K562 treated with DMSO at 1 percent for 24 hours (cell line): ENCODE measurements around the gene OTUD5. TPM values are rescaled to one million over a fixed set of nuclear protein-coding genes. Genes with fewer than 3 reads are reported as not detected.

Experiments used
- total RNA-seq: library from RNA; unstranded; fragments of 300-600 nt; gene quantifications from 2 replicates; pipeline ENCODE4 v1.2.3, GENCODE V29; 2022; ENCODE audit warnings: low read depth; ENCODE audit not compliant: insufficient read depth

The OTUD5 gene, protein sequence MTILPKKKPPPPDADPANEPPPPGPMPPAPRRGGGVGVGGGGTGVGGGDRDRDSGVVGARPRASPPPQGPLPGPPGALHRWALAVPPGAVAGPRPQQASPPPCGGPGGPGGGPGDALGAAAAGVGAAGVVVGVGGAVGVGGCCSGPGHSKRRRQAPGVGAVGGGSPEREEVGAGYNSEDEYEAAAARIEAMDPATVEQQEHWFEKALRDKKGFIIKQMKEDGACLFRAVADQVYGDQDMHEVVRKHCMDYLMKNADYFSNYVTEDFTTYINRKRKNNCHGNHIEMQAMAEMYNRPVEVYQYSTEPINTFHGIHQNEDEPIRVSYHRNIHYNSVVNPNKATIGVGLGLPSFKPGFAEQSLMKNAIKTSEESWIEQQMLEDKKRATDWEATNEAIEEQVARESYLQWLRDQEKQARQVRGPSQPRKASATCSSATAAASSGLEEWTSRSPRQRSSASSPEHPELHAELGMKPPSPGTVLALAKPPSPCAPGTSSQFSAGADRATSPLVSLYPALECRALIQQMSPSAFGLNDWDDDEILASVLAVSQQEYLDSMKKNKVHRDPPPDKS
- 98.8 and 105 TPM in 2 replicates for total RNA-seq

DNA sequence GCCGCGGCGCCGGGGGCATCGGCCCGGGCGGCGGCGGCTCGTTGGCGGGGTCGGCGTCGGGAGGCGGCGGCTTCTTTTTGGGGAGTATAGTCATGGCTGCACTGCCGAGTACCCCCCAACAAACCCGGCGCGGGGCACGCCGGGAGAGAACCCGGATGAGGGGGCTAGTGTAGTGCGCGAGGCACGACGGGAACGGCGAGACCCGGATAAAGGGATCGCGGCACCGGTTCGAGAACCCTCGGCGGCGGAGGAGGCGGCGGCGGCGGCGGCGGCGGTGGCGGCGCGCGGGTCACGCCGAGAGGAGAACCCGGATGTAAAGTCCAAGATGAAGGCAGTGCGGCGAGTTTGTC is at the start of gene OTUD5:
Gene OTUD5, minus strand, starts transcription at position 131 of the 350 bp plus-strand sequence. Its CDS starts 37 bp downstream, at position 94.

DNA sequence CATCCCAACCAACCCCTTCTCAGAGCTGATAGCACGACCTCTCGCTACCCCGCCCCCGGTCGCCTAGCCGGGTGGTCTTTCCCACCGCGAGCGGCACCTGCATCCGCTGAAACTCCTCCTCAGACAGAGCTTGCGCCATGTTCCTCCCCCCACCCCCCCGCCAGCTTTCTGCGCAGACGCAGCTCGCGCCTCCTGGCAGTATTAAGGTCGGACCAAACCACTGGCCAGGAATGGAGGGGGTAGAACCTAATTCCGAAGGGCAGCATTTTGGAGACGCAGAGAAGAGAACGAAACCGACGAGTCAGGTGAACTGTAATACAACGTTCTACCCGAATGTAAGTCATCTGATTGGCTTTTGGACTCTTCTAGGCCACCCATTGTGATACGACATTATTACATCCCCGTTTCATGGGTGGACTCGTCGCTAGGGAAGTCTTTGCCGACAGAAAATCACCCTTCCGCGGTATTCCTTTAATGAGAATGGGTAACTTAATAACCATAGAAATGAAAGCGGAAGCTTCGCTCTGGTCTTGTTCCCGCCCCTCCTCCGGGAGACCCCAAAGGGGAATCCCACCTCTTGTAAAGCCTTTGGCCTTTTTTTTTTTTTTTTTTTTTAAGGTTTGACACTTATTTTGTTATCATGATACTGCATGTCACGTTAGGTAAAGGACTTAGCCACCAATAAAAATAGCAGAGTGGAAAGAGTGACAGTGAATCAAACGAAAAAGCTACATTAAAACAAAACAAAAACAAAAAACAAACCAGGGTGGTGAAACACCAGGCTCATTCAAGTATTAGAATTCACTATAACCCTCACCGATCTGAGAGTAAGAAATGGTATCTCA is 44.9 kb upstream of the OTUD5 start, which contains the start of gene GRIPAP1:
Gene GRIPAP1, minus strand, starts transcription at position 174 of the 845 bp plus-strand sequence. Its CDS starts 35 bp downstream, at position 139.

DNA sequence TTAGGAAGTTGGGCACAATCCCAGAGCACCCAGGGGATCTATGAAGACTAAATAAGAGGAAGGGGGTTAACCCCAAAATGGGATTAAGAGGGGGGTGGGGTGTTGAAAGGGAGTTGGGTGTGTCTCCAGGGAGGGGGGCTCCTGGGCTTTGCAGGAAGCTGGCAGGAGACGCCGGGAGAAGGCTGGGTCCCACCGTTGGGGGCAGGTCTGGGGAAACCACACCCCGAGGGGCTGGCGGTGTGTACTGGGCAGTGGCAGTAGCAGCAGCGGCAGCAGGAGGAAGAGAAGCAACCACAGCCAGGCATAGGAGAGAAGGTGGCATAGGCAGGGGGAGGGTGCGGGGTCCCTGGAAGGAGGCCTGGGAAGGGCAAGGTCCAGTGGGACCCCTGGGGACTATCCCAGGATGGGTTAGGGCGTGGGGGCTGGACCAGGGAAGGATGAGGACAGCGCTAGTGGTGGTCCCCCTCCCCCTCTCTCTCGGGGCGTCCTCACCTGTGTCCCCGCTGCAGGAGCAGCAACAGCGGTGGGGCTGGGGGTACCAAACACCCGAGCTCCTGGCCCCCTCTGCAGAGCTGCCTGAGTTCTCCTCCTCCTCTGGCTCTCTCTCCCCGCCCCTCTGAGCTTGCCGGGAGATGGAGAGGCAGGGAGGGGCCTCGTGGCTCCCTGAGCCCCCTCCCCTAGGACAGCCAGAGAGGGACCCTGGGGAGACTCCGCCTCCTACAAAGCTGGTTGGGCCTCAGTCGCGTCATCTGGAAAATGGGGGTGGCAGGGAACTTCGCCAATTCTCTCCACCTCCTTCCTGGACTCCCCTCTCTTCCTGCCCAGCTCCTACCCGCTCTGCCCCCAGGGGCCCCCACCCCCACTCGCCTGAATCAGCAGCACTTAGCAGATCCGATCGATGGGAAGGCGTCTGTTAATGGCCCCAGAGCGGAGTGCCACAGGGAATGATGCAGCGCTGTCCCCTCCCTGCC is 14.1 kb upstream of the OTUD5 start, which contains the start of gene KCND1:
Gene KCND1, minus strand, starts transcription at position 596 of the 971 bp plus-strand sequence. CDS start 1,573 bp downstream, outside the sequence.

DNA sequence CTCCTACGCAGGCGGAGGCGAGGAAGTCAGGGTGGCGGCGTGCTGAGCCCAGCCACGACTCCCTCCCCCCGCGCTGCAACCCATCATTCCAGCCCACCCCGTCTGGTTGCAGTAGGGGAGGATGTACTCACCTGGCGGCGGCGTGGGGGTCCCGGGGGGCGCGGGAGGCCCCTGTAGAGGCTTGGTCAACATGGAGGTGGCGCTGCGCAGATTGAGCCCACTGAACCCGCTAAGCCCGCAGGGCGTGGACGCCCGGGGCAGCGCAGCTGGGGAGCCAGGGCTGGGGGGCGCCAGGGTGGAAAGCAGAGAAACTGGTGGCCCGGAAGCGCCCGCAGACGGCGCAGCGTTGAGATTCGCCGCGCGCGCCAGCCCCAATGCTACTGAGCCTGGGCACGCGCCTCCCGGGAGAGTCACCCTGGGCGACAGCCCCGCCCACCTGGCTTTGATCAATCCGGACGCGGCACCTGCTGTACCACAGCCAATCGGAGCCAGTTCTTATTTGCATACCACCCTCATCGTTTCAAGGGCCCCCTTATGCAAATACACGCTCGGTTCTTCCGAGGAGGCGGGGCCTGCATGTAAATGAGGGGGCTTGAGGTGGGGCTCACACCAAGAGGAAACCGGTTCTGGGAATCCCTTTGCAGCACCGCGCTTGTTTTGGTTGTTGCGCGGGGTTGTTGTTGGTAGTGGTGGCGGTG is 38.6 kb downstream of the OTUD5 start, which contains the start of gene PIM2:
Gene PIM2, minus strand, starts transcription at position 382 of the 698 bp plus-strand sequence. Its CDS starts 190 bp downstream, at position 192.

DNA sequence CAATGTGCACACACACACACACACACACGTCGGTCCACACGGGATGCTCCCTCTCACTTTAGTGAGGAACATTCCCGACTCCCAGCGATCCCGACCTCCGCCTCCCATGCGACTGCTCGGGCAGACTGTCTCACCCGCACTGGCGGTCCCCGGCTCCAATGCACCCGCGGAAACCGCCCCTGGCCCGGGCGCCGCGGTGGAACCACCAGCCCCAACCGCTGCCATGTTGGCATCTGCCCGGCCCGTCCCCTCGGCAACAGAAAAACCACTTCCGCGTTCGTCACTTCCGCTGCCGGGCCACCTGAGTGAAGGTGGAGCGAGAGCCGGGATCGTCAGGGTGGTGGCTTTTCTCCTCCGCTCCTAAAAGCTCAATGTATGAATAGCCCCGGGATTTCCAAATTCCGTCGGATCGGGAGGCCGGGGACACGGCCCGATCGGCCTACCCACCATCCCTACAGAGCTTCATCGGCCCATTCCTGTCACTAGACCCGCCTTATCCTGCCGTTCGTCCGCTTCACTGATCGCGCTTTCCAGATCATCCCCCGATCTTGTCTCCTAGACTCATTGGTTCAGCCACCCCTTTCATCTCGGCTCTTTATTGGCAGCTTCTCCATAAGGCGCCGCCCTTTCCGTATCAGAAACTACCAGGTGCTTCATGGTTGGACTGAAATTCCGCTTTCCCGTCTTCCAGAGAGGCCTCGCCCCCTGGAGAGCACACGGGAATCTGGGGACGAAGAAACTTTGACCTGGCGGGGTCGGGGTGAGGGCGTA is 45.8 kb downstream of the OTUD5 start, which contains the start of gene SLC35A2:
Gene SLC35A2, minus strand, starts transcription at position 235 of the 771 bp plus-strand sequence. Its CDS starts 10 bp downstream, at position 225.

DNA sequence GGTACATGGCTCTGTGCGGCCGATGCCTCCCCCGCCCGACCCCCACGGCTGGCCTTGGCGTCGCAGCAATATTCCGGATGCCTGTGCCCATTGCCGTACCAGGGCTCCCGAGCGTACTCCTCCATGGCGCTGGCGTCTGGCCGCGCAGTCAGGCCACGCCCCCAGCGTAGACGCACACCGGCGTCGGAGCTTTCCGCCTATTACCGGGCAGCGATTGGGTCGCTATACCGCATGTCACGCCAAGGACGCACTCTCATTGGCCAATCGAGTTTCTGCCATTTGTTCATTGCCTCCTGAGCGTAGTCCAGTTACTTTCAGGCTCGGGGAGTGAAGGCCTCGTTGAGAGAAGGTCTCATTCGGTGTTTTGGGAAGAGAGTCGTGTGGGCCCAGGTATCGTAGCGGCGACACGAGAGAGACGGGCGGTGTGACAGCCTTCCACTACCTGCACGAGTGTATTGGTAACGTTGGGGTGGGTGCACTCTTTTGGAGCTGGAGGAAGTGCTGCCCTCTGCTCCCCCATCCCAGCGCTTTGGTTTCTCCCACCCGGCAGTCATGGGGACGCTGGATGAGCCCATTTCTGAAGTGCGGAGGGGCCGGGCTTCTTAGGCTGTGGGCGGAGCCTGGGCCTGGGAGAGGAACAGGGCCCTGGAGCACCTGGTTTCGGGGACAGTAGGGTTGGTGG is 59.6 kb downstream of the OTUD5 start, which contains the start of the genes PQBP1 and TIMM17B:
Gene PQBP1, plus strand, starts transcription at position 306 of the 682 bp plus-strand sequence. CDS start 580 bp downstream, outside the sequence.
Gene TIMM17B, minus strand, starts transcription at position 144 of the 682 bp plus-strand sequence. Its CDS starts 19 bp downstream, at position 125.

Other genes starting within 250 kb of the OTUD5 start
- gene GLOD5, start 195.9 kb downstream of the OTUD5 start, total RNA-seq: 4.7 and 5.4 TPM in 2 replicates
- 119 and 140 TPM in 2 replicates for gene GATA1, start 171.0 kb downstream of the OTUD5 start, total RNA-seq
- 86.8 and 94.8 TPM in 2 replicates for gene HDAC6, start 155.5 kb downstream of the OTUD5 start, total RNA-seq
- 0.47 TPM in 1 of 2 replicates, not detected in the other for gene ERAS, start 131.1 kb downstream of the OTUD5 start, total RNA-seq
- gene PCSK1N, start 122.0 kb downstream of the OTUD5 start, total RNA-seq: 0.83 and 1.0 TPM in 2 replicates
- 291 and 301 TPM in 2 replicates for gene TIMM17B, start 59.8 kb downstream of the OTUD5 start, total RNA-seq
- 255 and 262 TPM in 2 replicates for gene PQBP1, start 59.7 kb downstream of the OTUD5 start, total RNA-seq
- gene SLC35A2, start 46.0 kb downstream of the OTUD5 start, total RNA-seq: 46.8 and 64.8 TPM in 2 replicates
- 235 and 254 TPM in 2 replicates for gene PIM2, start 38.6 kb downstream of the OTUD5 start, total RNA-seq
- gene KCND1, start 14.2 kb upstream of the OTUD5 start, total RNA-seq: 4.6 and 5.6 TPM in 2 replicates
- gene GRIPAP1, start 44.7 kb upstream of the OTUD5 start, total RNA-seq: 36.8 and 37.5 TPM in 2 replicates
- 51.1 and 52.9 TPM in 2 replicates for gene TFE3, start 85.8 kb upstream of the OTUD5 start, total RNA-seq
- gene CCDC120, start 101.4 kb upstream of the OTUD5 start, total RNA-seq: 7.4 and 7.9 TPM in 2 replicates
- 4.7 and 6.1 TPM in 2 replicates for gene PRAF2, start 116.4 kb upstream of the OTUD5 start, total RNA-seq
- gene WDR45, start 122.3 kb upstream of the OTUD5 start, total RNA-seq: 119 and 121 TPM in 2 replicates
- gene GPKOW, start 166.1 kb upstream of the OTUD5 start, total RNA-seq: 51.0 and 57.4 TPM in 2 replicates
- 3.8 and 4.0 TPM in 2 replicates for gene MAGIX, start 205.2 kb upstream of the OTUD5 start, total RNA-seq
- gene PLP2, start 214.3 kb upstream of the OTUD5 start, total RNA-seq: 185 and 190 TPM in 2 replicates
- gene PRICKLE3, start 228.8 kb upstream of the OTUD5 start, total RNA-seq: 40.0 and 41.6 TPM in 2 replicates
- gene SYP, start 242.6 kb upstream of the OTUD5 start, total RNA-seq: 0.41 and 1.2 TPM in 2 replicates